Liver (tissue), 3 donors: ENCODE data around the gene CCRL2.

Source experiments
- EGR1 ChIP-seq, 2 donors: IDR thresholded peaks; 2 replicates each; pipeline ENCODE4 v1.6.1; 2016 to 2018; ENCODE audit warnings: antibody characterized with exemption in 2 of 2, low read depth in 2 of 2
- FOXA2 ChIP-seq: IDR thresholded peaks from 2 replicates; pipeline ENCODE4 v1.6.1; 2016; ENCODE audit warnings: antibody characterized with exemption
- NR2F2 ChIP-seq: IDR thresholded peaks from 2 replicates; pipeline ENCODE4 v1.6.1; 2016; ENCODE audit warnings: antibody characterized with exemption
- SP1 ChIP-seq: IDR thresholded peaks from 2 replicates; pipeline ENCODE4 v1.6.1; 2018; ENCODE audit warnings: antibody characterized with exemption, mild to moderate bottlenecking
- TAF1 ChIP-seq: conservative IDR thresholded peaks from 2 replicates; pipeline ENCODE4 v1.6.1; 2016; ENCODE audit warnings: antibody characterized with exemption, mild to moderate bottlenecking
- TF ChIP-seq, protein P1 (sequence below): fragments of 150-350 bp; IDR thresholded peaks from 2 replicates; pipeline ENCODE4 v1.5.1; 2017; ENCODE audit warnings: improper control_type of control experiment, low read depth, low read length; ENCODE audit not compliant: missing input control
- TF ChIP-seq, protein P2 (sequence below): IDR thresholded peaks from 2 replicates; pipeline ENCODE4 v1.6.1; 2016; ENCODE audit warnings: antibody characterized with exemption
- TF ChIP-seq, protein P3 (sequence below): IDR thresholded peaks from 2 replicates; pipeline ENCODE4 v1.6.1; 2016; ENCODE audit warnings: antibody characterized with exemption
- TF ChIP-seq, protein P4 (sequence below): IDR thresholded peaks from 2 replicates; pipeline ENCODE4 v1.6.1; 2016; ENCODE audit warnings: antibody characterized with exemption, mild to moderate bottlenecking
- donor health status: healthy.
- donor health status: healthy.

DNA sequence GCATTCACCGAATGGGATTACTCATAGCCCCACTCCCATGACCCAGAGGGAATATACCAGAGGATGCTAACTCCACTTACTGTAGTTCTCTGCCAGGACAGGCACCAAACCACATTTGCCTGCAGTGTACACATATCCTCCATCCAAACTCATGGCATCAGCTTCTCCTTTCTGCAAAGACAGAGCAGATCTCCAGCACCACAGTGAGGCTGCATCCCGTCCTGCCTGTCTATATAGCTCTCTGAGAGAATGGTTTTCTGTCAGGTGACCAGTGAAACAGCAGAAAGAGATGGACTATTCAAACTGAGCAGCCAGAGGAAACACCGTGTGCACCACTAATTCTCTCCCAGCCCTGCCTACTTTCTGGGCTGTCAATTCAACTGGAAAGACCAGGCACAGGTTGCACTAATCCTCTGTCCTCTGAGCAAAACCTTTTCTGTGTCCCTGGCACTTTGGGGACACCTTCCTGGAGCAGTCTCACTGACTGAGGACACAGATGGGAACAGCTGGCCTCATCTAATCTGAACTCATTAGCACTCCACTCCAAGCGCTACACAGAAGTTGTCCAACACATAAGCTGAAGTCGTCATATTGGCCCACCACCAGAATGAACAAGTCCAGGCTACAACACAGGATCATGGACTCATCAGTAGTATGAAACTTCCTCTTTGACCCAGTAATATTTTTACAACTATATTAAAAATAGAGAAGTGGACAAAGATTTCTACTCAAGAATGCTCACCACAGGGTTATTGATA, 40.3 kb downstream of the CCRL2 start:
- TF ChIP-seq, protein P1, sequence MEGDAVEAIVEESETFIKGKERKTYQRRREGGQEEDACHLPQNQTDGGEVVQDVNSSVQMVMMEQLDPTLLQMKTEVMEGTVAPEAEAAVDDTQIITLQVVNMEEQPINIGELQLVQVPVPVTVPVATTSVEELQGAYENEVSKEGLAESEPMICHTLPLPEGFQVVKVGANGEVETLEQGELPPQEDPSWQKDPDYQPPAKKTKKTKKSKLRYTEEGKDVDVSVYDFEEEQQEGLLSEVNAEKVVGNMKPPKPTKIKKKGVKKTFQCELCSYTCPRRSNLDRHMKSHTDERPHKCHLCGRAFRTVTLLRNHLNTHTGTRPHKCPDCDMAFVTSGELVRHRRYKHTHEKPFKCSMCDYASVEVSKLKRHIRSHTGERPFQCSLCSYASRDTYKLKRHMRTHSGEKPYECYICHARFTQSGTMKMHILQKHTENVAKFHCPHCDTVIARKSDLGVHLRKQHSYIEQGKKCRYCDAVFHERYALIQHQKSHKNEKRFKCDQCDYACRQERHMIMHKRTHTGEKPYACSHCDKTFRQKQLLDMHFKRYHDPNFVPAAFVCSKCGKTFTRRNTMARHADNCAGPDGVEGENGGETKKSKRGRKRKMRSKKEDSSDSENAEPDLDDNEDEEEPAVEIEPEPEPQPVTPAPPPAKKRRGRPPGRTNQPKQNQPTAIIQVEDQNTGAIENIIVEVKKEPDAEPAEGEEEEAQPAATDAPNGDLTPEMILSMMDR = no peak
- TF ChIP-seq FOXA2 (no peak), EGR1 (IDR thresholded peaks at IDR 0.05; ENCODE audit: low read depth in 2 of 2) (no peak), TAF1 (no peak), NR2F2 (no peak), SP1 (no peak)
- TF ChIP-seq, protein P2, sequence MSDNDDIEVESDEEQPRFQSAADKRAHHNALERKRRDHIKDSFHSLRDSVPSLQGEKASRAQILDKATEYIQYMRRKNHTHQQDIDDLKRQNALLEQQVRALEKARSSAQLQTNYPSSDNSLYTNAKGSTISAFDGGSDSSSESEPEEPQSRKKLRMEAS = no peak
- TF ChIP-seq, protein P3, sequence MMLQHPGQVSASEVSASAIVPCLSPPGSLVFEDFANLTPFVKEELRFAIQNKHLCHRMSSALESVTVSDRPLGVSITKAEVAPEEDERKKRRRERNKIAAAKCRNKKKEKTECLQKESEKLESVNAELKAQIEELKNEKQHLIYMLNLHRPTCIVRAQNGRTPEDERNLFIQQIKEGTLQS = no peak
- TF ChIP-seq, protein P4, sequence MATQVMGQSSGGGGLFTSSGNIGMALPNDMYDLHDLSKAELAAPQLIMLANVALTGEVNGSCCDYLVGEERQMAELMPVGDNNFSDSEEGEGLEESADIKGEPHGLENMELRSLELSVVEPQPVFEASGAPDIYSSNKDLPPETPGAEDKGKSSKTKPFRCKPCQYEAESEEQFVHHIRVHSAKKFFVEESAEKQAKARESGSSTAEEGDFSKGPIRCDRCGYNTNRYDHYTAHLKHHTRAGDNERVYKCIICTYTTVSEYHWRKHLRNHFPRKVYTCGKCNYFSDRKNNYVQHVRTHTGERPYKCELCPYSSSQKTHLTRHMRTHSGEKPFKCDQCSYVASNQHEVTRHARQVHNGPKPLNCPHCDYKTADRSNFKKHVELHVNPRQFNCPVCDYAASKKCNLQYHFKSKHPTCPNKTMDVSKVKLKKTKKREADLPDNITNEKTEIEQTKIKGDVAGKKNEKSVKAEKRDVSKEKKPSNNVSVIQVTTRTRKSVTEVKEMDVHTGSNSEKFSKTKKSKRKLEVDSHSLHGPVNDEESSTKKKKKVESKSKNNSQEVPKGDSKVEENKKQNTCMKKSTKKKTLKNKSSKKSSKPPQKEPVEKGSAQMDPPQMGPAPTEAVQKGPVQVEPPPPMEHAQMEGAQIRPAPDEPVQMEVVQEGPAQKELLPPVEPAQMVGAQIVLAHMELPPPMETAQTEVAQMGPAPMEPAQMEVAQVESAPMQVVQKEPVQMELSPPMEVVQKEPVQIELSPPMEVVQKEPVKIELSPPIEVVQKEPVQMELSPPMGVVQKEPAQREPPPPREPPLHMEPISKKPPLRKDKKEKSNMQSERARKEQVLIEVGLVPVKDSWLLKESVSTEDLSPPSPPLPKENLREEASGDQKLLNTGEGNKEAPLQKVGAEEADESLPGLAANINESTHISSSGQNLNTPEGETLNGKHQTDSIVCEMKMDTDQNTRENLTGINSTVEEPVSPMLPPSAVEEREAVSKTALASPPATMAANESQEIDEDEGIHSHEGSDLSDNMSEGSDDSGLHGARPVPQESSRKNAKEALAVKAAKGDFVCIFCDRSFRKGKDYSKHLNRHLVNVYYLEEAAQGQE = no peak
